ENCODE measurements around the gene UBE2D2.

The UBE2D2 gene

GRCh38 chr5:139652788-139653241 lies 91.7 kb downstream of the UBE2D2 start:
- H3K27ac ChIP-seq (replicated peaks) = no peak overlapping the region
- no peak for DNase-seq (ENCODE audit: low read depth in 1 of 2, low spot score in 1 of 2)
- no peak overlapping the region for H3K4me3 ChIP-seq (replicated peaks; ENCODE audit: insufficient read depth, low read length)
- TF ChIP-seq CTCF (IDR thresholded peaks at IDR 0.05; ENCODE audit: insufficient read depth, low read length) (no peak), REST (IDR thresholded peaks at IDR 0.05; ENCODE audit: insufficient replicate concordance, low read depth) (no peak), GABPA (IDR thresholded peaks at IDR 0.05; ENCODE audit: low read depth) (no peak), SPI1 (IDR thresholded peaks at IDR 0.05; ENCODE audit: borderline replicate concordance, low read depth) (no peak), POLR2AphosphoS5 (IDR thresholded peaks at IDR 0.05; ENCODE audit: low read depth) (no peak)
- H3K27me3 ChIP-seq (ENCODE audit: insufficient read depth, poor library complexity, severe bottlenecking) = no peaks in the 10 kb centered on the region

- Histone ChIP-seq H3K27ac (replicated peaks) (no peak overlapping the region), H3K27me3 (ENCODE audit: insufficient read depth, poor library complexity, severe bottlenecking) (no peaks in the 10 kb centered on the region), H3K4me3 (replicated peaks; ENCODE audit: insufficient read depth, low read length) (no peak overlapping the region)
- no peak for TF ChIP-seq POLR2AphosphoS5 (IDR thresholded peaks at IDR 0.05; ENCODE audit: low read depth)
- no peak for TF ChIP-seq REST (IDR thresholded peaks at IDR 0.05; ENCODE audit: insufficient replicate concordance, low read depth)
- no peak for DNase-seq (ENCODE audit: low read depth in 1 of 2, low spot score in 1 of 2)
Measured at GRCh38 chr5:139653616-139654015, 92.5 kb downstream of the UBE2D2 start.

- TF ChIP-seq GABPA (IDR thresholded peaks at IDR 0.05; ENCODE audit: low read depth) = no peak
- TF ChIP-seq REST (IDR thresholded peaks at IDR 0.05; ENCODE audit: insufficient replicate concordance, low read depth) = no peak
- TF ChIP-seq POLR2AphosphoS5 (IDR thresholded peaks at IDR 0.05; ENCODE audit: low read depth) = no peak
- no peak for TF ChIP-seq SPI1 (IDR thresholded peaks at IDR 0.05; ENCODE audit: borderline replicate concordance, low read depth)
- no peak for TF ChIP-seq CTCF (IDR thresholded peaks at IDR 0.05; ENCODE audit: insufficient read depth, low read length)
- no peak for DNase-seq (ENCODE audit: low read depth in 1 of 2, low spot score in 1 of 2)
- Histone ChIP-seq H3K4me3 (replicated peaks; ENCODE audit: insufficient read depth, low read length) (no peak overlapping the region), H3K27me3 (ENCODE audit: insufficient read depth, poor library complexity, severe bottlenecking) (no peaks in the 10 kb centered on the region), H3K27ac (replicated peaks) (no peak overlapping the region)
Measured at GRCh38 chr5:139654464-139654863, 93.3 kb downstream of the UBE2D2 start.

Measured in HL-60 (cell line).